ENCODE results near the gene BYSL.

BYSL gene

GRCh38 chr6:41920921-41921711, at the start of gene BYSL, which contains the start of gene MED20:
BYSL (plus strand) TSS chr6:41921499; CDS start chr6:41921563, 64 bp downstream.
MED20 (minus strand) TSS chr6:41921139; CDS start chr6:41921018, 121 bp downstream.
- peak; percentile 96 for DNase-seq

- DNase-seq: no peak
Observed at GRCh38 chr6:41871691-41872090, 49.6 kb upstream of the BYSL start.

GRCh38 chr6:41872147-41872546, 49.2 kb upstream of the BYSL start:
- DNase-seq: no peak

- no peak for DNase-seq
Observed at GRCh38 chr6:41874741-41875140, 46.6 kb upstream of the BYSL start.

GRCh38 chr6:41877051-41877680, 44.1 kb upstream of the BYSL start:
- DNase-seq: no peak

GRCh38 chr6:41878246-41878645, 43.1 kb upstream of the BYSL start:
- no peak for DNase-seq

- DNase-seq: no peak
Observed at GRCh38 chr6:41878961-41879405, 42.3 kb upstream of the BYSL start.

- DNase-seq: no peak
Observed at GRCh38 chr6:41881506-41881905, 39.8 kb upstream of the BYSL start.

GRCh38 chr6:41884957-41885356, 36.3 kb upstream of the BYSL start:
- no peak for DNase-seq

- DNase-seq: no peak
Observed at GRCh38 chr6:41885930-41886329, 35.4 kb upstream of the BYSL start.

GRCh38 chr6:41887331-41887751, 34.0 kb upstream of the BYSL start:
- DNase-seq: no peak

- no peak for DNase-seq
Observed at GRCh38 chr6:41892921-41893564, 28.3 kb upstream of the BYSL start.

- peak; percentile 61 for DNase-seq
Observed at GRCh38 chr6:41894366-41895299, 26.7 kb upstream of the BYSL start.

GRCh38 chr6:41895300-41896233, 25.7 kb upstream of the BYSL start, which contains the start of gene USP49:
USP49 (minus strand) TSS chr6:41895375; CDS start chr6:41806983, 88,392 bp downstream.
- DNase-seq: peak; percentile 97

- DNase-seq: no peak
Observed at GRCh38 chr6:41896281-41896680, 25.0 kb upstream of the BYSL start.

- DNase-seq: no peak
Observed at GRCh38 chr6:41900861-41901260, 20.4 kb upstream of the BYSL start.

- no peak for DNase-seq
Observed at GRCh38 chr6:41901882-41902519, 19.3 kb upstream of the BYSL start.

- DNase-seq: no peak
Observed at GRCh38 chr6:41909727-41910126, 11.6 kb upstream of the BYSL start.

- DNase-seq: no peak
Observed at GRCh38 chr6:41914343-41914742, 7.0 kb upstream of the BYSL start.

GRCh38 chr6:41914869-41915530, 6.3 kb upstream of the BYSL start:
- DNase-seq: no peak
